Osteocyte (in vitro differentiated cells): ENCODE measurements around the gene RNU7-1. TPM values are rescaled to one million over a fixed set of nuclear protein-coding genes. Genes with fewer than 3 reads are reported as not detected.

Experiments used
- microRNA-seq: library from miRNA; unstranded; fragments of <30 nt; microRNA quantifications from one replicate; pipeline ENCODE4 v1.1.0, GENCODE V29; 2020; ENCODE audit not compliant: unreplicated experiment
- total RNA-seq: library from RNA; stranded (reverse); gene quantifications from 2 replicates; pipeline ENCODE4 v1.2.1, GENCODE V29; 2021

The RNU7-1 gene
- total RNA-seq, 1 donor from 2014 or later = not detected

Small RNA genes within 50 kb of the gene (microRNA-seq; reads per million reads assigned to microRNA genes)
- gene MIR141 (4.9 reads per million), gene MIR200C (22.5 reads per million, percentile 32 among the genes with 10 or more reads in this experiment)

Other genes with a start within 250 kb of the RNU7-1 start
- gene PIANP, start 243.0 kb upstream of the RNU7-1 start, total RNA-seq = 3.9 and 5.2 TPM in 2 replicates
- gene COPS7A, start 219.8 kb upstream of the RNU7-1 start, total RNA-seq = 61.4 and 73.0 TPM in 2 replicates
- 141 and 162 TPM in 2 replicates for gene MLF2, start 190.7 kb upstream of the RNU7-1 start, total RNA-seq
- 501 and 554 TPM in 2 replicates for gene PTMS, start 177.5 kb upstream of the RNU7-1 start, total RNA-seq
- 1.1 and 2.5 TPM in 2 replicates for gene LAG3, start 171.3 kb upstream of the RNU7-1 start, total RNA-seq
- 0.60 and 0.62 TPM in 2 replicates for gene CD4, start 154.3 kb upstream of the RNU7-1 start, total RNA-seq
- 11.5 and 12.0 TPM in 2 replicates for gene GPR162, start 122.0 kb upstream of the RNU7-1 start, total RNA-seq
- 86.5 and 90.8 TPM in 2 replicates for gene P3H3, start 115.4 kb upstream of the RNU7-1 start, total RNA-seq
- 8.3 and 10.6 TPM in 2 replicates for gene GNB3, start 102.9 kb upstream of the RNU7-1 start, total RNA-seq
- 8.0 and 9.2 TPM in 2 replicates for gene CDCA3, start 92.5 kb upstream of the RNU7-1 start, total RNA-seq
- 113 and 114 TPM in 2 replicates for gene USP5, start 91.7 kb upstream of the RNU7-1 start, total RNA-seq
- 408 and 415 TPM in 2 replicates for gene TPI1, start 76.3 kb upstream of the RNU7-1 start, total RNA-seq
- gene SPSB2, start 70.5 kb upstream of the RNU7-1 start, total RNA-seq = 9.2 and 11.5 TPM in 2 replicates
- 9.0 and 11.3 TPM in 2 replicates for gene LRRC23, start 39.0 kb upstream of the RNU7-1 start, total RNA-seq
- 21.5 and 24.1 TPM in 2 replicates for gene ENO2, start 29.2 kb upstream of the RNU7-1 start, total RNA-seq
- gene ATN1, start 15.9 kb upstream of the RNU7-1 start, total RNA-seq = 117 and 123 TPM in 2 replicates
- gene C12orf57, start 206 bp downstream of the RNU7-1 start, total RNA-seq = 287 and 309 TPM in 2 replicates
- 0.29 and 0.94 TPM in 2 replicates for gene PTPN6, start 7.5 kb downstream of the RNU7-1 start, total RNA-seq
- gene PHB2, start 26.8 kb downstream of the RNU7-1 start, total RNA-seq = 202 and 205 TPM in 2 replicates
- 29.5 and 29.8 TPM in 2 replicates for gene EMG1, start 27.1 kb downstream of the RNU7-1 start, total RNA-seq
- 33.2 TPM in 2 replicates for gene LPCAT3, start 74.7 kb downstream of the RNU7-1 start, total RNA-seq
- gene C1S, start 116.9 kb downstream of the RNU7-1 start, total RNA-seq = 16.4 and 18.2 TPM in 2 replicates
- gene C1R, start 148.6 kb downstream of the RNU7-1 start, total RNA-seq = 35.1 and 38.4 TPM in 2 replicates
- gene C1RL, start 165.4 kb downstream of the RNU7-1 start, total RNA-seq = 20.8 and 22.3 TPM in 2 replicates
- gene RBP5, start 185.1 kb downstream of the RNU7-1 start, total RNA-seq = not detected in 2 replicates
- gene CLSTN3, start 186.6 kb downstream of the RNU7-1 start, total RNA-seq = 12.0 and 14.4 TPM in 2 replicates
- gene PEX5, start 245.9 kb downstream of the RNU7-1 start, total RNA-seq = 30.8 and 31.1 TPM in 2 replicates